Tibial nerve (tissue), 4 donors: ENCODE results near the gene CTNNA2.

ENCODE experiments used
- CTCF ChIP-seq, 5 experiments: fragments of 200-600 bp in 3 of 5; fragments of 450-650 bp in 2 of 5; sonication (generic) in 3 of 5; IDR thresholded peaks; one replicate each; pipeline ENCODE4 v1.5.1; 2016 to 2019; ENCODE audit warnings: antibody characterized with exemption in 5 of 5, mild to moderate bottlenecking in 3 of 5, moderate library complexity in 2 of 5
- EP300 ChIP-seq, 2 donors: sonication (generic); formaldehyde crosslinking; IDR thresholded peaks; one replicate each; pipeline ENCODE4 v1.6.1; 2017; ENCODE audit warnings: antibody characterized with exemption in 2 of 2, mild to moderate bottlenecking in 1 of 2
- POLR2A ChIP-seq, 2 donors: fragments of 450-650 bp; IDR thresholded peaks; one replicate each; pipeline ENCODE4 v1.6.1; 2017; ENCODE audit warnings: antibody characterized with exemption in 2 of 2, mild to moderate bottlenecking in 2 of 2, moderate library complexity in 2 of 2

- TF ChIP-seq CTCF (IDR thresholded peaks at IDR 0.05) (no peak), POLR2A (IDR thresholded peaks at IDR 0.05) (no peak), EP300 (IDR thresholded peaks at IDR 0.05) (no peak)
Observed at GRCh38 chr2:79740879-79741443, 228.1 kb downstream of the CTNNA2 start.
